HepG2 (cell line): ENCODE data around the gene SPIRE1. TPM values are rescaled to one million over a fixed set of nuclear protein-coding genes. Genes with fewer than 3 reads are reported as not detected.

Source experiments
- ATF5 ChIP-seq: sonication (generic); formaldehyde crosslinking; IDR thresholded peaks from 2 replicates; pipeline ENCODE4 v1.4.0; 2020; ENCODE audit warnings: mild to moderate bottlenecking, low read depth, missing genetic modification reagents
- CEBPB ChIP-seq: IDR thresholded peaks from 2 replicates; pipeline ENCODE4 v1.6.1; 2011; ENCODE audit warnings: low read depth, low read length, improper control_type of control experiment, borderline replicate concordance
- CEBPG ChIP-seq: IDR thresholded peaks from 2 replicates; pipeline ENCODE4 v1.6.1; 2016
- FOXA1 ChIP-seq, 2 experiments: fragments of 450-650 bp in 1 of 2; sonication (generic) in 1 of 2; formaldehyde crosslinking in 1 of 2; IDR thresholded peaks; 2 replicates each; pipeline versions ENCODE4 v1.4.0 to v1.6.1; 2016 to 2020; ENCODE audit warnings: missing genetic modification reagents in 1 of 2
- FOXP4 ChIP-seq: sonication (generic); formaldehyde crosslinking; IDR thresholded peaks from 2 replicates; pipeline ENCODE4 v1.4.0; 2020; ENCODE audit warnings: missing genetic modification reagents
- GATAD2A ChIP-seq: IDR thresholded peaks from 2 replicates; pipeline ENCODE4 v1.6.1; 2016
- PAX8 ChIP-seq: sonication (generic); formaldehyde crosslinking; IDR thresholded peaks from 2 replicates; pipeline ENCODE4 v1.8.0; 2022; ENCODE audit warnings: mild to moderate bottlenecking, missing genetic modification reagents, borderline replicate concordance
- RFX5 ChIP-seq: IDR thresholded peaks from 2 replicates; pipeline ENCODE4 v1.6.1; 2011; ENCODE audit warnings: low read depth, low read length, improper control_type of control experiment
- SAP130 ChIP-seq: IDR thresholded peaks from 2 replicates; pipeline ENCODE4 v1.6.1; 2016; ENCODE audit warnings: low read depth
- ZSCAN9 ChIP-seq: IDR thresholded peaks from 2 replicates; pipeline ENCODE4 v1.6.1; 2016; ENCODE audit warnings: borderline replicate concordance
- polyA plus RNA-seq, 8 experiments: library from polyadenylated mRNA; depleted of rRNA in 3 of 8; stranded (reverse) in 7 of 8; unstranded in 1 of 8; fragments of >200 nt; fragmentation: Illumina TruSeq in 4 of 8; extraction: Trizol in 4 of 8; gene quantifications; 2 replicates each; pipeline versions ENCODE4 v1.2.1 to v1.2.3, GENCODE V29; 2011 to 2016; ENCODE audit warnings: low read depth in 4 of 8, missing spikeins in 1 of 8, mixed read lengths in 1 of 8; ENCODE audit not compliant: insufficient read depth in 1 of 8
- total RNA-seq, 5 experiments: library from RNA; depleted of rRNA; stranded (reverse); fragments of >200 nt; fragmentation: Illumina TruSeq; extraction: Trizol; gene quantifications; 2 replicates each; pipeline ENCODE4 v1.2.3, GENCODE V29; 2016; ENCODE audit warnings: low read depth in 1 of 5
- TF ChIP-seq, protein P1 (sequence below): IDR thresholded peaks from 2 replicates; pipeline ENCODE4 v1.6.1; 2016; ENCODE audit warnings: mild to moderate bottlenecking

The SPIRE1 gene
- total and polyA plus RNA-seq, 2 of the 13 experiments (the other 11 are each of a cell fraction or from before 2014, with no cell fraction given), result 9.9 to 21.3 TPM

GRCh38 chr18:12699747-12700146, 41.8 kb upstream of the SPIRE1 start (continued):
- TF ChIP-seq CEBPB (peak; percentile 34; the same call in 1 of the 2 replicates), RFX5 (no peak), PAX8 (CRISPR knock-in tag) (no peak), SAP130 (CRISPR knock-in tag) (peak; percentile 49), ATF5 (CRISPR knock-in tag) (no peak), GATAD2A (CRISPR knock-in tag) (peak; percentile 45; the same call in 1 of the 2 replicates), FOXP4 (peak; percentile 31; the same call in 1 of the 2 replicates), CEBPG (CRISPR knock-in tag) (peak; percentile 59; the same call in 1 of the 2 replicates), ZSCAN9 (no peak), FOXA1 (IDR thresholded peaks at IDR 0.05) (peak; percentile 65; the same call in 1 of the 2 replicates), FOXA1 (CRISPR knock-in tag; IDR thresholded peaks at IDR 0.05) (peak; percentile 53)
- TF ChIP-seq, protein P1, sequence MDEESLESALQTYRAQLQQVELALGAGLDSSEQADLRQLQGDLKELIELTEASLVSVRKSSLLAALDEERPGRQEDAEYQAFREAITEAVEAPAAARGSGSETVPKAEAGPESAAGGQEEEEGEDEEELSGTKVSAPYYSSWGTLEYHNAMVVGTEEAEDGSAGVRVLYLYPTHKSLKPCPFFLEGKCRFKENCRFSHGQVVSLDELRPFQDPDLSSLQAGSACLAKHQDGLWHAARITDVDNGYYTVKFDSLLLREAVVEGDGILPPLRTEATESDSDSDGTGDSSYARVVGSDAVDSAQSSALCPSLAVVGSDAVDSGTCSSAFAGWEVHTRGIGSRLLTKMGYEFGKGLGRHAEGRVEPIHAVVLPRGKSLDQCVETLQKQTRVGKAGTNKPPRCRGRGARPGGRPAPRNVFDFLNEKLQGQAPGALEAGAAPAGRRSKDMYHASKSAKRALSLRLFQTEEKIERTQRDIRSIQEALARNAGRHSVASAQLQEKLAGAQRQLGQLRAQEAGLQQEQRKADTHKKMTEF (CRISPR knock-in tag), result no peak
